ENCODE measurements around the gene FAM193A.

Gene FAM193A

GRCh38 chr4:2515830-2516550 lies 20.5 kb upstream of the FAM193A start:
- ChIA-PET CTCF (interaction anchor here (2.2 kb wide), 1 partner anchor 8 kb away, joined by 6 read pairs; no protein-coding TSS in a partner anchor), POLR2A (no interaction called here)
- DNase-seq (ENCODE audit: extremely low spot score): no peak

GRCh38 chr4:2516635-2517034 lies 19.8 kb upstream of the FAM193A start:
- ChIA-PET CTCF (interaction anchor here (1.1 to 2.2 kb wide), 2 partner anchors 9 to 16 kb away, joined by 3 to 6 read pairs; no protein-coding TSS in a partner anchor), POLR2A (no interaction called here)
- DNase-seq (ENCODE audit: extremely low spot score): no peak
- no peak for TF ChIP-seq CTCF (IDR thresholded peaks at IDR 0.05; ENCODE audit: control extremely low read depth, extremely low read depth, low read depth, missing control alignments)

More at GRCh38 chr4:2515830-2516550, 20.5 kb upstream of the FAM193A start:
- no peak for TF ChIP-seq CTCF (IDR thresholded peaks at IDR 0.05; ENCODE audit: control extremely low read depth, extremely low read depth, low read depth, missing control alignments)

DNA sequence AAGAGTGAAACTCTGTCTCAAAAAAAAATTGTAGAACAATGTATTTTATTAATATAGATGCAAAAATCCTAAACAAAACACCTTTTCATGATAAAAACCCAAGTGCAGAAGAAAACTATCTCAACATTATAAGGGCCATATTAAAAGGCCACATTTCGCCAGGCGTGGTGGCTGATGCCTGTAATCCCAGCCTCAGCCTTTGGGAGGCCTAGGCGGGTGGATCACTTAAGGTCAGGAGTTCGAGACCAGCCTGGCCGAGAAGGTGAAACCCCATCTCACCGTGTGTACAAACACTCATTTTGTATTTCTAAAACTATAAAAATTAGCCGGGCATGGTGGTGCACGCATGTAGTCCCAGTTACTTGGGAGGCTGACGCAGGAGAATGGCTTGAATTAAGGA lies 9.9 kb upstream of the FAM193A start:
- ChIA-PET POLR2A (no interaction called here), CTCF (no interaction called here)
- no peak for TF ChIP-seq CTCF (IDR thresholded peaks at IDR 0.05; ENCODE audit: control extremely low read depth, extremely low read depth, low read depth, missing control alignments)
- no peak for DNase-seq (ENCODE audit: extremely low spot score)

DNA sequence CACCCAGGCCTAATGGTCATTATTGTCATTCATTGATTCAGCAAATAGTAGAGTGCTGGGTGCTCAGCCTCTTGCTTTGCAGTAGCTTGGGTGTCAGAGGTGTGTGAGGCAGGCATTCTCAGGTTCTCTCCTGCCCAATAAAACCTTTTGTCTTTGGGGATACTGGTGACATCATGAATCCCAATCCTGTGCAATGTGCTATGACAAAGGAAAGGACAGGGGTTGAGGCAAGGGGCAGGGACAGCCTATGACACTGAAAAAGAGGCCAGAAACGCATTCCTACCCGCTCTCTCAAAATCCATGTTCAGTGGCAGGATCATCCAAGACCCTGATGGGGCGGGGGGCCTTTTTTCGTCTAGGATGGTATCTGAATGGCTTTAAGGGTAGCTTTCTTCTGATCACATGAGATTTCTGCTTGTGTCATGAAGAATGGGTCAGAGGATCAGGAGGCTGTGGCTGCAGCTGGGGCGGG lies 1.5 kb upstream of the FAM193A start:
- POLR2A ChIA-PET: interaction anchor here (0.6 to 1.6 kb wide), 3 partner anchors 9 to 401 kb away, joined by 3 to 6 read pairs (median 3); partner anchors contain the start of gene RNF4
- TF ChIP-seq CTCF (IDR thresholded peaks at IDR 0.05; ENCODE audit: control extremely low read depth, extremely low read depth, low read depth, missing control alignments): no peak
- no peak for DNase-seq (ENCODE audit: extremely low spot score)
- CTCF ChIA-PET: interaction anchor here (1.2 to 1.7 kb wide), 8 partner anchors 23 to 315 kb away, joined by 3 to 6 read pairs (median 3); no protein-coding TSS in a partner anchor

DNA sequence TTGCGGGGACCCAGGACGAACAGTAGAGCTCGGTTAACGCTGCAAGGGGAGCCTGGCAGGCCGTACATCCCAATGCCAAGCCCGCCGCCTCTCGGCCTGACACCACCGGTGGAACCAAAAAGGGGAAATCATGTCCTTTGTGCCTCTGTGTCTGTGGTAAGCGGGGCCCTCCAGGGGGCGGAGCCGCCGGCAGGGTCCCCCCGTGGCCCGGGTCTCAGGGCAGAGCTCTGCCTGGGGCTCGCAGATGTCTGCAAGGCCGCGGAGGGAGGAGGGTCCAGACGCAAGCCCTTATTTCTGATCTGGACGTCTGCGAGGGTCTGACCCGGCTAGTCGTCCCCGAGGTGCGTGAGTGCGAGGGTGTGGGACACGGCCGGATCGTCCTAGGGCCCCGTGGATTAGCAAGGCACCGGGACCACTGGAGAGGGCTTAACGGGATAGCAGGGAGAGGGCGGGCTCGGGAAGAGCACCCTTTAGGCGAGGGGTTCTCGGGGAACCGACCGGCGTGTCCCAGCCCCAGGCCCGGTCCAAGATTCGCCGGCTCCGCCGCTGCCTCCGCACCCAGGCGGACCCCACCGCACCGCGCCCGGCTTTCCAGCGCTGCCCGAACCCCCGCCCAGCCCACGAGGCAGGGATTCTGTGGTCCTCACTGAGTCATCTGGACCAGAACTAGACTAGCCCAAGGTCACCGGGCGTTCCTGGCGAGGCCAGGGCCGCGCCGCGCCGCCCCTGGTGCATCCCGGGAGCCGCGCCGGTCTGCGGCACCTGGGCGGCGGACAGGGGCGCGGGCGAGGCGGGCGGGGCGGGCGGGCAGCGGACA lies 863 bp upstream of the FAM193A start:
- ChIA-PET CTCF (interaction anchor here (1.1 to 1.9 kb wide), 10 partner anchors 11 to 316 kb away, joined by 3 to 6 read pairs (median 3); no protein-coding TSS in a partner anchor), POLR2A (interaction anchor here (0.6 to 1.6 kb wide), 9 partner anchors 10 to 401 kb away, joined by 3 to 6 read pairs (median 3); partner anchors contain the start of genes MXD4 and RNF4)
- TF ChIP-seq CTCF (IDR thresholded peaks at IDR 0.05; ENCODE audit: control extremely low read depth, extremely low read depth, low read depth, missing control alignments): peak; percentile 59
- peak; percentile 55 for DNase-seq (ENCODE audit: extremely low spot score)

Data from GM10248 (cell line).